Measurements from ENCODE around the gene RBMS1. TPM values are rescaled to one million over a fixed set of nuclear protein-coding genes. Genes with fewer than 3 reads are reported as not detected.

RBMS1 gene
- total RNA-seq, 1 experiment from 2014 or later, result 77.5 TPM

DNA sequence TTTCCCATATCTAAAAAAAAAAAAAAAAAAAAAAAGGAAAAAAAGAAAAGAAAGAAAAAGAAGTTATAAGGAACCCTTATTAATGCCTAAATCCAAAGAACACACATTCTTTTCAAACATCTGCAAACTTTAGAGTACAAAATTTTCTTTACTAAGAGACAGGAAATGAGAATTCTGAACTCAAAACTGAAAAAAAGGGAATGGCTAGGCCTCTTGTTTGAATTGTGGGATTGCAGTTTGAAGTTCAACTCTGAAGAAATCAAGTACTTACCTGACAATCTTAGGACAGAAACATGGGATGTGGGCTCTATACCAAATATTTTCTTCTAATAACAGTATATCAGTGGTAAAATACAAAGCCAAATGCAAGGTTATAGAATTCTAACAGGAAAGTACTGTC is 175.4 kb downstream of the RBMS1 start:
- Histone ChIP-seq H3K4me2 (ENCODE audit: insufficient read depth, insufficient read length, low read length) (no peak overlapping the region), H3K27ac (ENCODE audit: insufficient read length, low read depth, low read length) (no peak overlapping the region), H3K23me2 (ENCODE audit: insufficient read length, low read depth, low read length, poor library complexity, severe bottlenecking) (no peaks in the 10 kb centered on the region), H3K27me3 (ENCODE audit: insufficient read depth, low read length) (no peaks in the 10 kb centered on the region), H3K4me1 (ENCODE audit: insufficient read depth, low read length) (no peaks in the 10 kb centered on the region; the same call in 1 of the 2 replicates), H3K9ac (ENCODE audit: extremely low read depth, insufficient read length, low read length) (no peak overlapping the region), H3K18ac (ENCODE audit: insufficient read length, low read depth, low read length) (no peak overlapping the region), H2AK5ac (ENCODE audit: insufficient read length, low read length) (no peak overlapping the region), H2BK15ac (ENCODE audit: low read depth, low read length) (no peak overlapping the region), H2BK5ac (ENCODE audit: insufficient read length, low read length) (no peak overlapping the region), H3K79me2 (ENCODE audit: insufficient read depth, low read length) (no peaks in the 10 kb centered on the region), H3K9me3 (ENCODE audit: control insufficient read depth, low read depth, low read length) (no peaks in the 10 kb centered on the region), H2BK12ac (ENCODE audit: insufficient read length, low read depth, low read length) (no peak overlapping the region), H2AFZ (ENCODE audit: low read length) (no peak overlapping the region), H3K79me1 (ENCODE audit: insufficient read depth, low read depth, low read length, poor library complexity, severe bottlenecking) (no peaks in the 10 kb centered on the region), H3T11ph (ENCODE audit: low read length) (no peak overlapping the region), H2BK120ac (ENCODE audit: low read depth, low read length, poor library complexity, severe bottlenecking) (no peak overlapping the region), H4K5ac (ENCODE audit: insufficient read length, low read depth, low read length) (no peak overlapping the region), H3K56ac (ENCODE audit: insufficient read length, low read depth, low read length) (no peak overlapping the region), H3K4ac (ENCODE audit: low read depth, low read length) (no peak overlapping the region), H4K8ac (replicated peaks; ENCODE audit: insufficient read length, low read depth, low read length) (no peak overlapping the region), H4K91ac (ENCODE audit: insufficient read length, low read depth, low read length) (no peak overlapping the region), H2BK20ac (ENCODE audit: low read depth, low read length, poor library complexity, severe bottlenecking) (no peak overlapping the region), H4K20me1 (ENCODE audit: control insufficient read depth, insufficient read depth, insufficient read length) (no peaks in the 10 kb centered on the region), H3K14ac (ENCODE audit: insufficient read depth, low read length) (no peak overlapping the region), H3K23ac (ENCODE audit: insufficient read length, low read depth, low read length) (no peak overlapping the region)
- no peak overlapping the region for H3K27ac Mint-ChIP-seq
- H3K36me3 Mint-ChIP-seq (ENCODE audit: insufficient read depth in 1 of 3, low read depth in 3 of 3), result peaks cover 0 to 3% (median 0%) of the 10 kb centered on the region in 3 experiments; a peak in 1 of 7 replicates
- TF ChIP-seq, protein P1, sequence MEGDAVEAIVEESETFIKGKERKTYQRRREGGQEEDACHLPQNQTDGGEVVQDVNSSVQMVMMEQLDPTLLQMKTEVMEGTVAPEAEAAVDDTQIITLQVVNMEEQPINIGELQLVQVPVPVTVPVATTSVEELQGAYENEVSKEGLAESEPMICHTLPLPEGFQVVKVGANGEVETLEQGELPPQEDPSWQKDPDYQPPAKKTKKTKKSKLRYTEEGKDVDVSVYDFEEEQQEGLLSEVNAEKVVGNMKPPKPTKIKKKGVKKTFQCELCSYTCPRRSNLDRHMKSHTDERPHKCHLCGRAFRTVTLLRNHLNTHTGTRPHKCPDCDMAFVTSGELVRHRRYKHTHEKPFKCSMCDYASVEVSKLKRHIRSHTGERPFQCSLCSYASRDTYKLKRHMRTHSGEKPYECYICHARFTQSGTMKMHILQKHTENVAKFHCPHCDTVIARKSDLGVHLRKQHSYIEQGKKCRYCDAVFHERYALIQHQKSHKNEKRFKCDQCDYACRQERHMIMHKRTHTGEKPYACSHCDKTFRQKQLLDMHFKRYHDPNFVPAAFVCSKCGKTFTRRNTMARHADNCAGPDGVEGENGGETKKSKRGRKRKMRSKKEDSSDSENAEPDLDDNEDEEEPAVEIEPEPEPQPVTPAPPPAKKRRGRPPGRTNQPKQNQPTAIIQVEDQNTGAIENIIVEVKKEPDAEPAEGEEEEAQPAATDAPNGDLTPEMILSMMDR (conservative IDR thresholded peaks at IDR 0.05), result no peak
- no peak for DNase-seq
- no peak overlapping the region for H3K4me3 Mint-ChIP-seq
- no peaks in the 10 kb centered on the region for H3K9me3 Mint-ChIP-seq
- no peaks in the 10 kb centered on the region for H3K27me3 Mint-ChIP-seq (ENCODE audit: low read depth)
- peaks cover 16 to 26% of the 10 kb centered on the region in 2 experiments for H3K4me1 Mint-ChIP-seq

Data from H9 (cell line).